IPS DF 19.7 (cell line): ENCODE measurements around the gene INHBE.

Source experiments
- DNase-seq: peaks from one replicate; pipeline ENCODE4 v3.0.0-alpha.2; 2013; ENCODE audit warnings: low read depth, low spot score

Gene INHBE

GRCh38 chr12:57460841-57461275 lies 5.8 kb downstream of the INHBE start:
- no peak for DNase-seq

DNA sequence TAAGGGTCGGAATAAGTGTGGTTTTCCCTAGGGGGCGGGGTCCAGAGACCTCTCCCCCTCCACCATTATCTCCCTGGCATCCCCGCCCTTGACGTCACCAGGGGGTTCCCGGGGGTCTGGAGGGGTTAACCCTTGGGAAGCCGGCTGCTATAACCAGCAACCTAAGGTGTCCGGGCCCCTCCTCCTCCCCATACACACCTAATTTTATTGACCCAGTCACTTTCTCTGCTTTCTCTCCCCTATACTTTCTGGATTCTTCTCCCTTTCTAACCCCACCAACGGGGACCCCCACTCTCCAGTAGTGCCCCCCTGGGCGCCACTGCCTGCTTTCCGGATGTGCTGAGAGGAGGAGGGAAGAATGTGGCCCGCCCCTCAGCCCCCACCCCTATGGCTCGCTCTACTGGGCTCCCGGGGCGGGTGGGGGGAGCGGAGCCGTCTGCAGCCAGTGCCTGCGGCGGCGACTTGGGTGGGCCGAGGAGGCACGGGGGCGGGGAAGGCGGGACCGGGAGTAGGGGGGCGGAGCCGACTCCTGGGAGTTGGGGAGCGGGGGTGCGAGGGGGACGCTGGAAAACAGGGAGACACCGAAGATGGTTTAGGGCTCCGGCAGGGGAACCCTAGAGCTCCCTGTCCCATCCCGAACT lies 6.3 kb downstream of the INHBE start:
- DNase-seq: no peak

- DNase-seq: no peak
Observed at GRCh38 chr12:57461917-57462250, 6.8 kb downstream of the INHBE start.

GRCh38 chr12:57462251-57462911 lies 7.3 kb downstream of the INHBE start:
- DNase-seq: peak; percentile 81

GRCh38 chr12:57462912-57463253 lies 7.8 kb downstream of the INHBE start:
- no peak for DNase-seq

GRCh38 chr12:57464569-57464968 lies 9.5 kb downstream of the INHBE start:
- no peak for DNase-seq

- no peak for DNase-seq
Observed at GRCh38 chr12:57465030-57465746, 10.1 kb downstream of the INHBE start.

- DNase-seq: no peak
Observed at GRCh38 chr12:57465747-57466505, 10.8 kb downstream of the INHBE start.

DNA sequence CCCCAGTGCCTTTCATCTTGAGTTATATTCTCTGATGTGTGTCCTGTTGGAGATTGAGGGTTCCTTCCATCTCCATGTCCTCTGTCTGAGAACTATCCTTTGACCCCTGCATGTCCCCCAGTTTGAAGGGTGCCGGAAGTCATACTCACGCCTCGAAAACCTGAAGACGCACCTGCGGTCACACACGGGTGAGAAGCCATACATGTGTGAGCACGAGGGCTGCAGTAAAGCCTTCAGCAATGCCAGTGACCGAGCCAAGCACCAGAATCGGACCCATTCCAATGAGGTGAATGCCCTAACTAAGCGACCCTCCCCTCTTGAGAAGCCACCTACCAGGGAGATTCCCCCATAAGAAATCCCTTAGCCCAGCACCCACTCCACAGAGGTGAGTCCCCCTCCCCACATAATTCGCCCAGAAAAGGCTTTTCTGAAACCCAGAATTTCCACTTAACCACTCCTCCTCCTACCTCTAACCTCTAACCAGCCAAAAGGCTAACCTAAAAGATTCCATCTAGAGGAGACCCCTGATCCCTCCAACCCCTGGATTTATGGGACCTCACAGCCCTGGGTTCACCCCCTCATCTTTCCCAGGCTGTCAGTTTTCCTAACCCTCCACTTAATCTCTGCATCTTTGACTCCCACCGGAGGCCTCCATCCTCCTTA lies 12.2 kb downstream of the INHBE start:
- no peak for DNase-seq

DNA sequence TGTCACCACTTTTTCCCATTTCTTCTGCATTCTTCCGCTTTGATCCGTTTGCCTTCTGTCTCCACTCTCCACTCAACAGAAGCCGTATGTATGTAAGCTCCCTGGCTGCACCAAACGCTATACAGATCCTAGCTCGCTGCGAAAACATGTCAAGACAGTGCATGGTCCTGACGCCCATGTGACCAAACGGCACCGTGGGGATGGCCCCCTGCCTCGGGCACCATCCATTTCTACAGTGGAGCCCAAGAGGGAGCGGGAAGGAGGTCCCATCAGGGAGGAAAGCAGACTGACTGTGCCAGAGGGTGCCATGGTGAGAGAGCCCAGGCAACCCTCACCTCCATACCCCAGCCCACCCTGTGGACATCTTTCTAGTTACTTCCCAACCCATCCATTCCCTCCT lies 12.8 kb downstream of the INHBE start:
- DNase-seq: no peak

DNA sequence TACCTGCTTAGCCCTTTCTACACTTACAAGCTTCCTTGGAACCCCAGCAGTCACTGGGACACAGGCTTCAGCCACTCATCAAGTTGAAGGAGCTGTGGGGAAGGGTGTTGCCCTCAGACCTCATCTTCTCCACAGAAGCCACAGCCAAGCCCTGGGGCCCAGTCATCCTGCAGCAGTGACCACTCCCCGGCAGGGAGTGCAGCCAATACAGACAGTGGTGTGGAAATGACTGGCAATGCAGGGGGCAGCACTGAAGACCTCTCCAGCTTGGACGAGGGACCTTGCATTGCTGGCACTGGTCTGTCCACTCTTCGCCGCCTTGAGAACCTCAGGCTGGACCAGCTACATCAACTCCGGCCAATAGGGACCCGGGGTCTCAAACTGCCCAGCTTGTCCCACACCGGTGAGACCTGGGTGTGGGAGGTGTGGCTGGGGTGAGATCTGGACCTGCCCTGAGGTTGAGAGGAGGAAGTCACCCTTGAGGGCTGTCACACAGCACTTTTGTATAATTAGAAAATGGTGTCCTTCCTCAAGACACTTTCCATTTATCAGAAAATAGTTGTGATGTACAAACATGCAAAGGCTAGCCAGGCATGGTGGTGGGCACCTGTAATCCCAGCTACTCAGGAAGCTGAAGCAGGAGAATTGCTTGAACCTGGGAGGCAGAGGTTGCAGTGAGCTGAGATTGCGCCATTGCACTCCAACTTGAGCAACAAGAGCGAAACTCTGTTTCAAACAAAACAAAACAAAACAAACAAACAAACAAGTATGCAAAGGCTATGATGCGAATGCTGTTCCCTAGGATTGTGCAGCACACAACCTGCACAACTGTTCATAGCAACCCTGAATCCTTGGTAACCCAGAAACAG lies 14.4 kb downstream of the INHBE start:
- DNase-seq: no peak

GRCh38 chr12:57470286-57470969 lies 15.3 kb downstream of the INHBE start:
- no peak for DNase-seq

GRCh38 chr12:57470970-57471656 lies 16.0 kb downstream of the INHBE start:
- DNase-seq: no peak

DNA sequence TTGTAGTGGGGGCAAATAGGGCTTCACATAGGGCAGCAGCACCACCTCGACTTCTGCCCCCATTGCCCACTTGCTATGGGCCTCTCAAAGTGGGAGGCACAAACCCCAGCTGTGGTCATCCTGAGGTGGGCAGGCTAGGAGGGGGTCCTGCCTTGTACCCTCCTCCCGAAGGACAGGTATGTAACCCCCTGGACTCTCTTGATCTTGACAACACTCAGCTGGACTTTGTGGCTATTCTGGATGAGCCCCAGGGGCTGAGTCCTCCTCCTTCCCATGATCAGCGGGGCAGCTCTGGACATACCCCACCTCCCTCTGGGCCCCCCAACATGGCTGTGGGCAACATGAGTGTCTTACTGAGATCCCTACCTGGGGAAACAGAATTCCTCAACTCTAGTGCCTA lies 16.6 kb downstream of the INHBE start:
- no peak for DNase-seq

GRCh38 chr12:57472391-57472790 lies 17.3 kb downstream of the INHBE start:
- no peak for DNase-seq

GRCh38 chr12:57473392-57473791 lies 18.3 kb downstream of the INHBE start:
- no peak for DNase-seq

DNA sequence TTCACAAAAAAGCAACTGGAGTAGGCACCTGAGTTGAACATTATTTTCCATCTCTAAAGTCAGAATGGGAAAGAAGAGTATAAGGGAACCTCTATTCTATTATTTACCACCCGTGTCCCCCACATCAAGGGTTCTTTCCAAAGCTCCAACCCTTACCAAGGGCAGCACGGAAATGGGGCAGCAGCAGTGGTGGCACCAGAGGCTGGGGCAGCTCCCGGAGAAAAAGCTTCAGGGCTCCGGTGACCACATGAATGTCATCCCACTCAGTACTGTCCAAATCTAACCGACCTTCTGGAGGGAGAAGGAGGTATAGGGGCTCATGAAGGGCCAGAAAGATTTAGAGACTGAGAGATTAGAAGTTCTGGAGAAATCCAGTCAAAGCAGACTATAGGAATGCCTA lies 18.8 kb downstream of the INHBE start:
- DNase-seq: no peak

GRCh38 chr12:57474430-57474829 lies 19.3 kb downstream of the INHBE start:
- DNase-seq: no peak

- no peak for DNase-seq
Observed at GRCh38 chr12:57474862-57475261, 19.8 kb downstream of the INHBE start.
